Activated CD8-positive, alpha-beta memory T cell treated with anti-CD3 and anti-CD28 coated beads for 4 hours (primary cell): ENCODE measurements around the gene TRIM51.
"Not testable (repeated sequence)": the region's sequence is repeated elsewhere in the genome, so short reads cannot be mapped to it uniquely, and the experiment has no call there.

Experiments
- DNase-seq, 2 donors: peaks; one replicate each; pipeline ENCODE4 v3.0.0-alpha.2; 2020; ENCODE audit warnings: low read depth in 2 of 2

TRIM51 gene

DNA sequence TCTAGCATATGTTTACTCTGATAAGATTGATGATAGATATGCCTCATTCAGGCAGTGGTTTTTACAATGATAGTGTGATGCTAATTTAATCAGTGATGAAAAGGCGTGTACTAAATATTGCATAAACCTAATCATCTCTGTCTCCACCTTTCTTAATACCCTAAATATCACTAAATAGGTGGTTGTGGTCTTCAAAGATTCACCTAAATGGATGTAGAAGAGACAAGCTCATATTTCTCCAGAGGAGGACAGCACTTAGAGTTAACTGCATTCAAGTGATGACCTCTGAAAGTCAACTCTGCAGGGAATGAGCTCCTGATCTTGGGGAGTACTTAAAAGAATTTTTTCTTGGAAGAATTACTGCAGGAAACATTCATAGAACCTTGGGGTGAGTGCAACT, at the start of gene TRIM51:
TRIM51 (plus strand) TSS at position 301 of the 400 bp plus-strand sequence. CDS start 2,132 bp downstream, outside the sequence.
- not testable (repeated sequence) for DNase-seq

GRCh38 chr11:55838452-55838851, 44.6 kb upstream of the TRIM51 start, which contains the start of gene OR5D16:
Gene OR5D16 (plus strand): TSS chr11:55838752. CDS start chr11:55838752, 0 bp downstream.
- no peak for DNase-seq

DNA sequence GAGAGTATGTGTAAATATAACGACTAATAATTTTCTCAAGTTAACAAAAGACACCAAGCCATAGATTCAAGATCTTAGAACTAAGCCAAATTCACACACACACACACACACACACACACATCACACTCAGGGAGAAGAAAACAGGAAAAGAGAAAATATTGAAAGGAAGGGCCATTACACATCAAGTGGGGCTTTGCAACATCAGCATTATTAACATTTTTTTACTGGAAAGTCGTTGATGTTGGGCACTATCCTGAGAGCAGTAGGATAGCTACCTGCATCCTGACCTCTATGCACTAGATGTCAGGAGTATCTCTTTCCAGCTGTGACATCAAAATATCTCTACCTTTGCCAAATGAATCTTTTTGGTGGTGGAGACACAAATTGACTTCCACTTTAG, 35.6 kb upstream of the TRIM51 start:
- no peak for DNase-seq

- DNase-seq, result no peak
These were observed 34.1 kb upstream of the TRIM51 start for GRCh38 chr11:55849037-55849436.

GRCh38 chr11:55852141-55852540, 31.0 kb upstream of the TRIM51 start:
- no peak for DNase-seq

DNA sequence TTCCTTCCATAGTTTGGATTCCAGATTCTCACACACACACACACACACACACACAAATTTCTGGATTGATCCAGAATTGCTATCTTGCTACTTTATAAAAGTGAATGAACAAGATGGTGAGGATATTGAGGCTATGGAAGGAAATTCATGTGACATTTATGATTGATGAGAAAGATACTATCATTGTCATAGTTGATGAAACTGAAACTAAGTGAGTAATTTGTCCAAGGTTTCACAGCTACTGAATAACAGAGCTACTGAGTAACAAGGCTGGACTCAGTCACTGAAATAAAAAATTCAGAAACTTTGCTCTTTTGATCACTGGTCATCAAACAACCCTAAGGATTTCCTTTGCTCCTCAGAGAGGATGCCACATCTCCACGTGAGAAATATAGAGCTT, 28.4 kb upstream of the TRIM51 start:
- no peak for DNase-seq

DNA sequence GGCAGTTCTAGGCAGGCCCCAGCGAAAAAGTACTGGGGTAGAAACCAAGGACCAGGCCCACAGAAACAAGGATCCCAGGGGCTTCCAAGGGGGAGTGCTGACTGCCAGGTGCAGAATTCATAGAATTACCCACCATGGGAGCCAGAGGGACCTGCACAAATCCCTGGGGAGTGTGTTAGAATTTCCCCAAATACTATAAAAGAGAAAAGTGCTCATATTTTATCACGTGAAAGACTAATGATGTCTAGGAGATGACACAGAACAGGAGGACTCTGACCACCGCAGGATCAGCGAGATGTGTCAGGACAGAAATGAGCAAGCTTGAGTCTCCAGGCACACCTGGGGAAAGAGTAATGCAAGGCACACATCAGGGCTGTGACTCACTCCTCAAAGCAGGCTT, 15.7 kb upstream of the TRIM51 start:
- DNase-seq, result not testable (repeated sequence)

DNA sequence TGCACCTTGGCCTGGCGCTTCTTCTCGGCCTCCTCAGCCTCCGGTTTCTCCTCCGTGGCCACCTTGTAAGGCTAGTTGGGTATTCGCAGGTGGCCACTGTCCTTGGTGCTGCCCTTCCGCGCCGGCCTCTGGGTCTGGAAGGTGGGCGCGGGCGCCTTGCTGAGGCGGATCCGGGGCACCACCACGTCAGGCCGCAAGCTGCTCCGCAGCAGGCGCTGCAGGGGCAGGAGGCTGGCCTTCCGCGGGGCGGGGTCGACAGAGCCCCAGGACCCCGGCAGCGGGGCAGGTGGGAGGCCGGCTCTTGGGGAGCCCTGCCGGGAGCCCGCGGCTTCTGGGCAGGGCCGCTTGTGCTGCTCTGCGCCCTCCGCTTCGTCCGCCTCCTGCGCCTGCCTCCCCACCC, 10.4 kb upstream of the TRIM51 start:
- not testable (repeated sequence) for DNase-seq

DNA sequence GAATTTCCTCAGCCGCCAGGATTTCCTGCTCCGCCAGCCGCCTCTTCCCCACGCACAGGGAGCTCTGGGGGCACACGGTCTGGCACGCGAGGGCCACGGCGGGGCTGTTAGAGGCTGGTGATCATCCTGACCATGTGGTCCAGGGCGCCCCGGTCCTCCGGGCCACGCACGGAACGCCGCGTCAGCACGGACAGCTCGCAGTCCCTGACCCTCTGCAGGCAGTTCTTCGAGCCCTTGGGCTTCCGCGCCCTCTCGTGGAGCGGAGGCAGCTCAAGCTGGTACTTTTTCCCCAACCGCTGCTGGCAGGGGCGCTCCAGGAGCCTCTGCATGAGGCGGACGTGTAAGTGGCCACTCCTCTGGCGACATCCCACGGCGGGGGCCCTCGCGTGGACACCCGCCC, 10.0 kb upstream of the TRIM51 start:
- not testable (repeated sequence) for DNase-seq

- not testable (repeated sequence) for DNase-seq
These were observed 1.9 kb downstream of the TRIM51 start for GRCh38 chr11:55884995-55885394.

GRCh38 chr11:55885481-55885880, 2.4 kb downstream of the TRIM51 start:
- not testable (repeated sequence) for DNase-seq

DNA sequence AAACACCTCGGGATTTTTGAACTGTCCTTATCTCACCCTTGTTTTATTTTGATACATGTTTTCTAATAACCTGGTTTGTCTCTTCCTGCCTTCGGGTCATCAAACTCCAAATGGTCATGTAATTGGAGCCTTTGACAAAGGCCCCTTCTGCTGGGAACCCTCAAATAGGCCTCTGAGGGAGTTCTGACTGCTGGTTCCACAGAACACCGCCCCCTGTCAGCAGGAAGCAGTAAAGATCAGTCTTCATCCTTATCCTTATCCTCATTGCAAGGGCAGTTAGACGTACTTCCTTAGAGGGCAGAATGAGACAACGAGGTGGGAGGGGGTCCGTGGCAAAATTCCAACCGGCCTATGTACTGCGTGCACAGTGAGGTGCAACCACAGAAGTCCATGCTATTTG, 12.1 kb downstream of the TRIM51 start:
- DNase-seq, result no peak

DNA sequence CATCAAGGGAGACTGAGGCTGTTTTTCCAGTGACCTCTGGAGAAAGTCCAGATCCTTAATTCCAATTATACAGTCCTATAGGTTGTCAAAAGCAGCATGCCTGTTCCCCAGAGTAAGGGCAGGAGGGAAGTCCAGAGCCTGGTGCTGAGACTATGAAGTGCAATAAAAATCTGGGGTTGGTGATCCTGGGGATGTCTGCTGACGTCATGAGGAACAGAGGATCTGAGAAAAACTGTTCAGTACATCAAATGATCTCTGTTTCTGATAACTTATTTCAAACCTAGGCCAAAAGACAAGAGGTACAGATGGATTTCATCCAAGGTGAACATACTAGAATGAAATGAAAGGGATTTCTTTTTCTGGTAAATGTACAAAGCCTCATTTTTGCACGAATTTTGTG, 19.2 kb downstream of the TRIM51 start:
- no peak for DNase-seq

GRCh38 chr11:55914482-55914881, 31.4 kb downstream of the TRIM51 start, which contains the start of gene OR5W2:
Gene OR5W2 (minus strand): TSS chr11:55914582. CDS start chr11:55914582, 0 bp downstream.
- no peak for DNase-seq

GRCh38 chr11:55920537-55920936, 37.4 kb downstream of the TRIM51 start:
- no peak for DNase-seq

- DNase-seq, result no peak
These were observed 53.2 kb downstream of the TRIM51 start, which contains the start of gene OR5I1 for GRCh38 chr11:55936300-55936699. Gene OR5I1 (minus strand): TSS chr11:55936400. CDS start chr11:55936400, 0 bp downstream.
